Measurements from ENCODE around the gene HAUS7.

Gene HAUS7

GRCh38 chrX:153498453-153498852 lies 28.1 kb upstream of the HAUS7 start:
- DNase-seq = no peak

GRCh38 chrX:153496590-153496959 lies 26.2 kb upstream of the HAUS7 start:
- no peak for DNase-seq

- no peak for DNase-seq
Measured at GRCh38 chrX:153495903-153496589, 25.7 kb upstream of the HAUS7 start.

- no peak for DNase-seq
Measured at GRCh38 chrX:153495362-153495751, 25.0 kb upstream of the HAUS7 start.

GRCh38 chrX:153494541-153495361 lies 24.4 kb upstream of the HAUS7 start, which contains the start of gene BGN:
TSS of gene BGN (plus strand) at chrX:153494980. CDS start at chrX:153504632, 9,652 bp downstream.
- DNase-seq = no peak

GRCh38 chrX:153494061-153494460 lies 23.7 kb upstream of the HAUS7 start:
- no peak for DNase-seq

GRCh38 chrX:153493085-153493484 lies 22.7 kb upstream of the HAUS7 start:
- no peak for DNase-seq

GRCh38 chrX:153492543-153492942 lies 22.2 kb upstream of the HAUS7 start:
- DNase-seq = no peak

GRCh38 chrX:153491918-153492317 lies 21.5 kb upstream of the HAUS7 start:
- no peak for DNase-seq

GRCh38 chrX:153491351-153491914 lies 21.1 kb upstream of the HAUS7 start:
- no peak for DNase-seq

GRCh38 chrX:153490217-153490930 lies 20.0 kb upstream of the HAUS7 start:
- DNase-seq = no peak

GRCh38 chrX:153488231-153488914 lies 18.0 kb upstream of the HAUS7 start:
- DNase-seq = no peak

GRCh38 chrX:153487590-153488071 lies 17.3 kb upstream of the HAUS7 start:
- no peak for DNase-seq

GRCh38 chrX:153486171-153486570 lies 15.8 kb upstream of the HAUS7 start:
- DNase-seq = no peak

- DNase-seq = no peak
Measured at GRCh38 chrX:153485396-153486080, 15.2 kb upstream of the HAUS7 start.

GRCh38 chrX:153482376-153483015 lies 12.1 kb upstream of the HAUS7 start:
- no peak for DNase-seq

GRCh38 chrX:153481043-153481442 lies 10.7 kb upstream of the HAUS7 start:
- DNase-seq = no peak

GRCh38 chrX:153478746-153479145 lies 8.4 kb upstream of the HAUS7 start:
- DNase-seq = no peak

- no peak for DNase-seq
Measured at GRCh38 chrX:153477901-153478300, 7.5 kb upstream of the HAUS7 start.

- no peak for DNase-seq
Measured at GRCh38 chrX:153477364-153477857, 7.0 kb upstream of the HAUS7 start.

- DNase-seq = no peak
Measured at GRCh38 chrX:153476666-153477363, 6.4 kb upstream of the HAUS7 start.
